GM12874 (cell line): ENCODE data around the gene EZR.

Experiments
- TF ChIP-seq, protein P1 (sequence below): IDR thresholded peaks from 2 replicates; pipeline ENCODE4 v1.5.1; 2011; ENCODE audit warnings: low read depth, mild to moderate bottlenecking, control low read depth, low read length, moderate library complexity; ENCODE audit not compliant: insufficient read depth

Gene EZR

DNA sequence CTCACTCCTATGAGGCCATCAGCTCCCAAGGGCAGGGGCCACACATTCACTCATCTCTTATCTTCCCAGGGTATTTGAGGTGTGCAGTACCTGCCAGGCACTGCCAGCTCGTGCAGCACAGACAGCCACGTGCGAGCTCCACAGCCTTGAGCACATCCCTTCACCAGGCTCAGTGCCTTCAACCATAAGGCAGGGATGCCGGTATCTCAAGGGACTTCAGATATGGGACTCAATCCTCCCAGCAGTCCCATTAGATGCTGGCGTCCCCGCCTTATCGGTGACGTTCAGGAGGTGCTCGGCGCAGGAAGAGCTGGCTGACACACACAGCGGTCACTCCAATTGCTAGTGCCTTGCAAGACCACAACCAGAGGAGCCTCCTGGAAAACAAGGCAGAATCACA lies 47.0 kb downstream of the EZR start:
- TF ChIP-seq, protein P1, sequence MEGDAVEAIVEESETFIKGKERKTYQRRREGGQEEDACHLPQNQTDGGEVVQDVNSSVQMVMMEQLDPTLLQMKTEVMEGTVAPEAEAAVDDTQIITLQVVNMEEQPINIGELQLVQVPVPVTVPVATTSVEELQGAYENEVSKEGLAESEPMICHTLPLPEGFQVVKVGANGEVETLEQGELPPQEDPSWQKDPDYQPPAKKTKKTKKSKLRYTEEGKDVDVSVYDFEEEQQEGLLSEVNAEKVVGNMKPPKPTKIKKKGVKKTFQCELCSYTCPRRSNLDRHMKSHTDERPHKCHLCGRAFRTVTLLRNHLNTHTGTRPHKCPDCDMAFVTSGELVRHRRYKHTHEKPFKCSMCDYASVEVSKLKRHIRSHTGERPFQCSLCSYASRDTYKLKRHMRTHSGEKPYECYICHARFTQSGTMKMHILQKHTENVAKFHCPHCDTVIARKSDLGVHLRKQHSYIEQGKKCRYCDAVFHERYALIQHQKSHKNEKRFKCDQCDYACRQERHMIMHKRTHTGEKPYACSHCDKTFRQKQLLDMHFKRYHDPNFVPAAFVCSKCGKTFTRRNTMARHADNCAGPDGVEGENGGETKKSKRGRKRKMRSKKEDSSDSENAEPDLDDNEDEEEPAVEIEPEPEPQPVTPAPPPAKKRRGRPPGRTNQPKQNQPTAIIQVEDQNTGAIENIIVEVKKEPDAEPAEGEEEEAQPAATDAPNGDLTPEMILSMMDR = no peak

DNA sequence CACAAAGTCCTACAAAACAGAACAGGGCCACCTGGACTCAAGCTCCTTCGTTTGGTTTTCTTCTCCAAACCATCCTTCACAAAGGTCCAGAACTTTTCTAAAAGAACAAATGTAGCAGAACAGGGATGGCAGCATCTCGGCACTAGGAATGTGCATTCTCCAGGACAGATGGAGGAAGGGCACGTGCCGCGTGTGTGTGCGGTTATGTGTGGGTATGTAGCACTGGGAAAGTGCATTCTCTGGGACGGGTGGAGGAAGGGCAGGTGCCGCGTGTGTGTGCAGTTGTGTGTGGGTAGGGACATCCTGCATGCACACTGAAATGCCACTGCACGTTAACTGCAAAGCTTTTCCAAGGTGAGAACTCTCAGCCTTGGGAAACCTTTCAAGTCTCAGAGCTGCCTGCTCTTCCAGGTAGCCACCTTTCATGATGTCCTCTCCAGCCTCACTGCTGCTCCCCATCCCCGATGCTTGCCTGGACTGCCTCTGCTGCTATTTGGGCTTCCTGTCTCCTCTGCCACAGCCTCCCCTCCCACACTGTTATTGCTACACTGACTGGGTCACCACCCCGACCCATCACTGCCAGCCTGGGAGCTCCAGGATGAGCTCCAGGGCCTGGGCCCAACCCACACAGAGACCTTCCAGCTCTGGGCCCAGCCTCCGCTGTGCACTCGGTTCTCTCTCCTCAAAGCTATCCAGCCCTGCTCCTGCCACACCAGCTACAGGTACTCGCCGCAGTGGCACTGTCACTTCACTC lies 47.6 kb downstream of the EZR start:
- TF ChIP-seq, protein P1 = no peak

DNA sequence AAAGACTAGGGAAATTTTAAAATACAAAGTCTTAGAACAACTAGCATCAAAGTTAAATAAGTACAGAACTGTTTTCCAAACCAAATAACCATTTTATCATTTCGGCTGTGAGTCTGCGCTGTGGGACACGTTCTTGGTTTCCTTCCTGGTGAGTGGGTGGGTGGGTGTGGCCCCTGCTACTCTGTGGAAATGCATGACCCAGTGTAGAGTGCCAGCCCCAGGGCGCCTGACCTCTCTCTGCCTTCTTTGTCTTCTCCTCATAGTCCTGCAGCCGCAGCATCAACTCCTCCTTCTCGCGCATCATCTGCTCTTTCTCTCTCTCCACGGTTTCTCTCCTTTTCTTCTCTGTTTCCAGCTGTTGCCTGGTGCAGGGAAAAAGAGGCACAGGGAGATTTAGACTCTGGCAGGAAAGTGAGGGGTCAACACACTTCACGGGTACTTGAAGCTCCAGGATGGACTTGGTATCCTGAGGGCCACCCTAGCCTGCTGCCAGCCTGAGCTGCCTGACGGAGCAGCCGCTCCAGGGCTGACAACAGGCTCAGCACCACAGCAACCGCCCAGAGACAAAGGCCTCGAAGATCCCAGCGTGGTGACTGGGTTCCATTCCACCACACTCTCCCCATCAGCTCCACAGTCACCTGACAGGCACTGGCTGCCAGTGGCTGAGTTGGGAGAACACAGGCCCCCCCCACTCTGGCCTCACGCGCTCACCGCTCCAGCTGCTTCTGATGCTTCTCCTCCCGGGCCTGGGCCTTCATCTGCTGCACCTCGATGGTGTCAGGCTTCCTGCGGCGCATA lies 48.4 kb downstream of the EZR start:
- TF ChIP-seq, protein P1 = no peak

DNA sequence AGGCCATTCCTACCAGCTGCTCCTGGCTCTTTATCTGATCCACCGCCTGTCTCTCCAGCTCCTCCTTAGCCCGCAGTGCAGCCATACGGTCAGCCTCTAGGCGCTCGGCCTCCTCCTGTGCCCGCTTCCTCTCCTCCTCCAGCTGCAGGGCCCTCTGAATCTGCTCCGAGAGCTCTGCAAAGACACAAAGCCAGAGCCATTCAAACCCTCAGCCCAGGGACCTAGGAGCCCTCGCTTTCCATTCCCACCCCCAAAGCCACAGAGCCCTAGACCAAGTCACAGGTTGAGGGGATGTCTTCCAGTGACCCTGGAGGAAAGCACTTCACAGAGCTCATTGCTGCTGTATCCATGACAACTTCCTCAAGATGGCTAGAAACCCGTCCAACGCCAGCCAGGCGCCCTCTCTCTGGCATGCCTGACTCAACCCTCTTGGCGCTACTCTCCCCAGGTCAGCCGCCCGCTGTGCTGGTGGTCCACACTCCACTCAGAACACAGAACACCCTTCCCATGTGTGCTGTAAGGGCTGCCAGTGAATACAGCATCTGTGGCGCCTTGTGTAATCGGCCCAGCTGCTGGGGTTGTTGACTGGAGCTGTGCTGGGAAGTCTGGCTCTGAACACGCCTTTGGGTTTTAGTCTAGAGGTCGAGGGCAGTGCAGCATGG lies 49.3 kb downstream of the EZR start:
- TF ChIP-seq, protein P1 = no peak

DNA sequence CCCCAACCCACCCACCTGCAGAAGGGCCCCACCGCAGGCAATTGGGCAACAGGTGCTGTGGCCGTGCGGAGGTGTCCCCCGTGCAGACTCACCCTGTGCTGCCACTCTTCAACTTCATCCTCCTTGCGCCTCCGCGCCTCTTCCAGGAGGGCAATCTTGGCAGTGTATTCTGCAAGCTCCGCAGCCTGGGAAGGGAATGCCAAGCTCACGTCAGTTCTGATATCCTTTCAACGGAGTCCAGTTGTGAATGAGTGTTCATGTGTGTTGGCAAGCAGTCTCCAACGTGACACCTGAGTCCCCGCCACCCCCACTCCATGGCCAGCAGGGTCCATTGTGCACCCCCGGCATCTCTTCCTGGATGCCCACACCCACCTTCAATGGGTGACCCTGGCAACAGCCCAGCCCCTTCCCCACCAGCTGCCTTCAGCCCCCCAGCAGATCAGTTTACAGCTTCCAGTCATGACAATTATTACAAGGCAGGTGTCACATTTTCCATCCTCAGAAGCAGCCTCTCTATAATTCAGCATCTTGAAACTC lies 49.9 kb downstream of the EZR start:
- TF ChIP-seq, protein P1 = no peak

DNA sequence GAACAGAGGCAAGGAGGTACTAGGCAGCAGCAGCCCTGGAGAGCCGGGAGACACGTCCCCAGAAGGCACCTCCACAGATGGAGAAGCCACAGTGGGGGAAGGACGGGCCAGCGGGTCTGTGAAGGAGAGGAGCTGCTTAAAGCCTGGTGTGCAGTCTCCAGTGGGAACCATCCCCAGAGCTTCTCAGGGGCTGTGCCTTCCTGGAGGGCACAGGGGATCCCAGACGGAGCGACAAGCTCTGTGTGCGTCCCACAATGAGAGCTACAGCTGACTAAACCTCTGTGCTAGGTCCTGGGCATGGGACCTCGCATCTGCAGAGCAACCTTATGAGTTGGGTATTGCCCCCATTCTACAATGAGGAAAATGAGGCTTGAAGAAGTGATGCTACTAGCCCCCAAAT lies 50.7 kb downstream of the EZR start:
- TF ChIP-seq, protein P1 = no peak

DNA sequence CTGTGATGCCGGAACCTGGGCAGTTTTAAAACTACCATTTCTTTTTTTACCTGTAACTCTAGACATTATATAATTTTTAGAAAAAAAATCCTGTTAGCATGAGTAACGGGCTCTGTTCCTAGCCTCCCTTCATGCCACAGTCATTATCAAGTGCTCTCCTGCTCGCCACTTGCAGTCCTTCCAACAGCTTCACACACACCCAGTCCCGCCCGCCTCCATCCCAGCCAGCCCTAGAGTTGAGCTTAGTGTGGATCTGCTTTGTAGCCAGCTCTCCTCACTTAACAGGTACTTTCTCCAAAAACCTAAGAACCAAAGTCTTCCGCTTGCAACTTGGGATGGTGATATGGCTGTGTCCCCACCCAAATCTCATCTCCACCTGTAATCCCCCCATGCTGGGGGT lies 51.5 kb downstream of the EZR start:
- TF ChIP-seq, protein P1 = no peak
